Muscle of leg (tissue), 11 donors: Measurements from ENCODE around the gene NAXE. TPM values are rescaled to one million over a fixed set of nuclear protein-coding genes. Genes with fewer than 3 reads are reported as not detected.
"Not testable (repeated sequence)": the region's sequence is repeated elsewhere in the genome, so short reads cannot be mapped to it uniquely, and the experiment has no call there.

Experiments
- DNase-seq: peaks from one replicate; pipeline ENCODE4 v3.0.0; 2013
- H3K27ac ChIP-seq: one replicate; pipeline ENCODE4 v1.5.1; 2013; ENCODE audit warnings: mild to moderate bottlenecking, low read length, control low read depth
- H3K27me3 ChIP-seq: one replicate; pipeline ENCODE4 v1.6.1; 2013; ENCODE audit warnings: low read length; ENCODE audit not compliant: control insufficient read depth, insufficient read depth
- H3K36me3 ChIP-seq: one replicate; pipeline ENCODE4 v1.6.1; 2013; ENCODE audit warnings: low read length; ENCODE audit not compliant: control insufficient read depth, insufficient read depth
- H3K4me1 ChIP-seq: one replicate; pipeline ENCODE4 v1.6.1; 2013; ENCODE audit warnings: low read length; ENCODE audit not compliant: control insufficient read depth, insufficient read depth
- H3K4me3 ChIP-seq: one replicate; pipeline ENCODE4 v1.5.1; 2013; ENCODE audit warnings: low read length, control low read depth
- H3K9me3 ChIP-seq: replicated peaks from 2 replicates; pipeline ENCODE4 v1.6.1; 2013; ENCODE audit warnings: low read depth, low read length; ENCODE audit not compliant: control insufficient read depth
- WGBS: methylation state at CpG from one replicate; pipeline ENCODE4 v1.1.5; 2013; ENCODE audit warnings: missing lambda C conversion rate; ENCODE audit not compliant: insufficient coverage; 5-methylcytosine and 5-hydroxymethylcytosine counted together
- polyA plus RNA-seq, 8 donors: library from polyadenylated mRNA; unstranded; fragments of 120-200 nt; gene quantifications; one replicate each; pipeline versions ENCODE4 v1.2.1 to v1.2.3, GENCODE V29; 2013; ENCODE audit warnings: inconsistent platforms in 1 of 8, low replicate concordance in 1 of 8; ENCODE audit not compliant: insufficient read length in 8 of 8, insufficient read depth in 1 of 8
- total RNA-seq: library from RNA; stranded (reverse); fragments of 120-200 nt; gene quantifications from one replicate; pipeline ENCODE4 v1.2.4, GENCODE V29; 2013

Gene NAXE
- total and polyA plus RNA-seq, 9 donors: 24.9 to 36.0 (median 29.6) TPM

- 76% methylated on average over 19 of the region's 21 CpGs for WGBS
- H3K4me1 ChIP-seq: peaks cover 5% of the 10 kb centered on the region
- H3K27me3 ChIP-seq: peaks cover 10% of the 10 kb centered on the region
- DNase-seq: no peak
- H3K36me3 ChIP-seq: no peaks in the 10 kb centered on the region
- no peaks in the 10 kb centered on the region for H3K9me3 ChIP-seq
- no peak overlapping the region for H3K4me3 ChIP-seq
- no peak overlapping the region for H3K27ac ChIP-seq
Observed at GRCh38 chr1:156581661-156582387, 9.8 kb upstream of the NAXE start.

- no peaks in the 10 kb centered on the region for H3K9me3 ChIP-seq
- no peak overlapping the region for H3K27ac ChIP-seq
- no peak overlapping the region for H3K4me3 ChIP-seq
- H3K36me3 ChIP-seq: no peaks in the 10 kb centered on the region
- peaks cover 5% of the 10 kb centered on the region for H3K4me1 ChIP-seq
- WGBS: 56% methylated on average over 4 of the region's 9 CpGs
- peaks cover 10% of the 10 kb centered on the region for H3K27me3 ChIP-seq
- DNase-seq: no peak
Observed at GRCh38 chr1:156582388-156583017, 9.1 kb upstream of the NAXE start.

GRCh38 chr1:156583821-156584622 lies 7.6 kb upstream of the NAXE start:
- Histone ChIP-seq H3K27me3 (peaks cover 10% of the 10 kb centered on the region), H3K4me3 (no peak overlapping the region), H3K27ac (no peak overlapping the region), H3K36me3 (no peaks in the 10 kb centered on the region), H3K4me1 (peaks cover 5% of the 10 kb centered on the region), H3K9me3 (no peaks in the 10 kb centered on the region)
- WGBS: 52% methylated on average over 10 of the region's 20 CpGs
- DNase-seq: peak; percentile 85

- H3K9me3 ChIP-seq: no peaks in the 10 kb centered on the region
- H3K27me3 ChIP-seq: peaks cover 10% of the 10 kb centered on the region
- no peaks in the 10 kb centered on the region for H3K36me3 ChIP-seq
- peaks cover 5% of the 10 kb centered on the region for H3K4me1 ChIP-seq
- WGBS: 31% methylated on average over 8 of the region's 11 CpGs
- no peak overlapping the region for H3K4me3 ChIP-seq
- no peak overlapping the region for H3K27ac ChIP-seq
- DNase-seq: no peak
Observed at GRCh38 chr1:156584813-156585212, 6.8 kb upstream of the NAXE start.

GRCh38 chr1:156586323-156586722 lies 5.3 kb upstream of the NAXE start:
- DNase-seq: no peak
- H3K4me3 ChIP-seq: no peak overlapping the region
- H3K27ac ChIP-seq: no peak overlapping the region
- H3K36me3 ChIP-seq: no peaks in the 10 kb centered on the region
- peaks cover 10% of the 10 kb centered on the region for H3K27me3 ChIP-seq
- no peaks in the 10 kb centered on the region for H3K9me3 ChIP-seq
- H3K4me1 ChIP-seq: peaks cover 8% of the 10 kb centered on the region
- 57% methylated on average over 4 of the region's 4 CpGs for WGBS

GRCh38 chr1:156586892-156587477 lies 4.6 kb upstream of the NAXE start:
- Histone ChIP-seq H3K9me3 (no peaks in the 10 kb centered on the region), H3K36me3 (no peaks in the 10 kb centered on the region), H3K4me1 (peaks cover 8% of the 10 kb centered on the region), H3K27ac (no peak overlapping the region), H3K27me3 (peaks cover 10% of the 10 kb centered on the region), H3K4me3 (no peak overlapping the region)
- no CpG with 5 or more reads among the region's 3 CpGs for WGBS
- DNase-seq: no peak

GRCh38 chr1:156587927-156588326 lies 3.6 kb upstream of the NAXE start:
- WGBS: 86% methylated on average over 3 of the region's 8 CpGs
- H3K4me1 ChIP-seq: peaks cover 11% of the 10 kb centered on the region

GRCh38 chr1:156589546-156589945 lies 2.0 kb upstream of the NAXE start:
- no peak overlapping the region for H3K27ac ChIP-seq
- no peak for DNase-seq
- peaks cover 20% of the 10 kb centered on the region for H3K36me3 ChIP-seq
- H3K27me3 ChIP-seq: peaks cover 10% of the 10 kb centered on the region
- no peak overlapping the region for H3K4me3 ChIP-seq
- no peaks in the 10 kb centered on the region for H3K9me3 ChIP-seq
- H3K4me1 ChIP-seq: peaks cover 11% of the 10 kb centered on the region
- no CpG with 5 or more reads among the region's 5 CpGs for WGBS

More at GRCh38 chr1:156587927-156588326, 3.6 kb upstream of the NAXE start:
- H3K27ac ChIP-seq, H3K4me3 ChIP-seq, DNase-seq, H3K9me3 ChIP-seq, H3K36me3 ChIP-seq, H3K27me3 ChIP-seq: not testable (repeated sequence)

- H3K27ac ChIP-seq: no peak overlapping the region
- peak overlapping the region; percentile 74 for H3K4me3 ChIP-seq
Observed at GRCh38 chr1:156590326-156591180, 1.0 kb upstream of the NAXE start.

More at GRCh38 chr1:156590326-156591180, 1.0 kb upstream of the NAXE start:
- no peaks in the 10 kb centered on the region for H3K9me3 ChIP-seq
- 89% methylated on average over 4 of the region's 10 CpGs for WGBS
- peaks cover 2% of the 10 kb centered on the region for H3K27me3 ChIP-seq
- no peak for DNase-seq
- H3K4me1 ChIP-seq: peaks cover 11% of the 10 kb centered on the region
- H3K36me3 ChIP-seq: peaks cover 30% of the 10 kb centered on the region
